GM21381 (cell line): ENCODE measurements around the gene VIPR2.

ENCODE experiments used
- ATAC-seq: cut with Tn5 transposase; IDR thresholded peaks from one replicate; pipeline ENCODE4 v1.9.1; 2021; ENCODE audit warnings: mild to moderate bottlenecking, moderate library complexity; ENCODE audit not compliant: unreplicated experiment

VIPR2 gene

DNA sequence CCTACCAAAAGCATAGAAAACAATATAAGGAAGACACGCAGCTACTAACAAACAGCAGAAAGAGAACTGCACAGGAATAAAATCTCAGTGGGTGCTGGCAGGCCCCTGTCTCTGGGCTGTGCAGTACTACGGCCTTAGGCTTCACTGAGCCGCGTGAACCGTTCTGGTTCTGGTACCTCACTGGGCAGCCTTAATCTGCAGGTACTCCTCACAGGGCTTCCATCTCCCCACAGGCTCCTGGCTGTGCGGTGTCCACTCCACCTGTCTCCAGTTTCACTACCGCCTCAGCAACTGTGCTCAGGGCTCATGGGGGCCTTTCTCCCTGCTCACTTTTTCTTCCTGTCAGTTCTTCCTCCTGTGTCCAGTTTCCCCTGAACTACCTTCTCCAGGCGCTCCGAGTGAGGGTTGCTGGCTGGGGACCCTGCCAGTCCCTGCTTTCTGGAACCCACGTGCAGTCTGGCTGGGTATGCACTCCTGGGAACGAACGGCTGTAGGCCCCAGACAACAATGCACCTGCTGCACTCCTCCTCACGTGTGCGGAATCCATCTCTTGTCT is 75.7 kb downstream of the VIPR2 start:
- no peak for ATAC-seq

DNA sequence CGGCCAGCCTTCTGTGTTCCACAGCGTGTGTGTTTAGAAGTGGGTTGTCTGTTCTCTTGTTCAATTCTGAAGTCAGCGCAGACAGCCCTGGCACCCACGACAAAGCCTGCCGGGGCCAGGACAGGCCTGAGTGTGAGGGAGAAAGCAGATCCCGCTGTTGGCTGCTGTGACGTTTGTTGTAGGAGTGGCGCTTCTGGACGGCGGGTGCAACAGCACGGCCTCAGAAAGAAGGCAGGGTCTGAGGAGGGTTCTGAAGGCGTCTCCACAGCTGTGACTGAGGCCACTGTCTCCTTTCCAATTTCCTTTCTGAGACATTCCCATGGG is 76.2 kb downstream of the VIPR2 start:
- ATAC-seq, result no peak

DNA sequence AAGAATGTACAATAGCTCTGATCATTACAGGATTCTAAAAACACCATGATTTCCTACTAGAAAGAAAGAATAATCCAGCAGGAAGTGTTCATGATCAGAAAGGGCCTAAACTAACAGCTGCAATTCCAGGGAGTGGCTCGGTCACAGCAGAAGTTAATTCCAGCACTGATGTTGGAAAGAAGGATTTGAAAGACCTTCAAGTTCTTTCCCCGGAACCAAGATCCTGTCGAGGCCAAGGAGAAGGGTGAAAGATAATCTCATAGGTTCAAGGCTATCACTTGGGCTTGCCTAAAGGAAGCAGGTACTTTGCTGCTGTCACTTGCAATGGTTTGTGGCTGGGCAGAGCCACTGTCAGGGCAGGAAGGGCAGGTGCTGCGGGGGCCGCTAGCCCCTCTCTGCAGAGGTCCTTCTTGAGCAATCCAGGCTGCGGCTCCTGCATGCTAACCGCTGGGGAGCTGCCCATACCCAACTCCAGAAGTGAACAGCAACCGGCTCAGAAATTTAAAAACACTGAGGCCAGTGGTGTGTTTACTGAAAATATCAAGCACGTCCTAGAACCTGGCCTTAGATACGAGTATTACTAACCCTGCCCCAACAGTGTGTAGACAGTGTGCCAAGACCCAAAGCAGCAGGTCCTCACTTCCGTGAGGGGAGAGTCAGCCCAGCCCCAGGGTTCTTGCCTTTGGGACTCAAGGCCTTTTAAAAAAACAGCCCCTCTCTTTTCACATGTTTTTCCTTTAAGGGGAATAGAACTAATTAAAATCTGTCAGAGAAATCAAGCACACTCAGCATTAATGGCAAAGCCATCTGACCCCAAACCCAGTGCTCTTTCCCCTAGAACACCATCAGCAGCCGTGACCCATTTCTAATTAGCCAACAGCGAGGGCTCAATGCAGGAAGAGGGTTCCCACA is 76.8 kb downstream of the VIPR2 start:
- no peak for ATAC-seq

DNA sequence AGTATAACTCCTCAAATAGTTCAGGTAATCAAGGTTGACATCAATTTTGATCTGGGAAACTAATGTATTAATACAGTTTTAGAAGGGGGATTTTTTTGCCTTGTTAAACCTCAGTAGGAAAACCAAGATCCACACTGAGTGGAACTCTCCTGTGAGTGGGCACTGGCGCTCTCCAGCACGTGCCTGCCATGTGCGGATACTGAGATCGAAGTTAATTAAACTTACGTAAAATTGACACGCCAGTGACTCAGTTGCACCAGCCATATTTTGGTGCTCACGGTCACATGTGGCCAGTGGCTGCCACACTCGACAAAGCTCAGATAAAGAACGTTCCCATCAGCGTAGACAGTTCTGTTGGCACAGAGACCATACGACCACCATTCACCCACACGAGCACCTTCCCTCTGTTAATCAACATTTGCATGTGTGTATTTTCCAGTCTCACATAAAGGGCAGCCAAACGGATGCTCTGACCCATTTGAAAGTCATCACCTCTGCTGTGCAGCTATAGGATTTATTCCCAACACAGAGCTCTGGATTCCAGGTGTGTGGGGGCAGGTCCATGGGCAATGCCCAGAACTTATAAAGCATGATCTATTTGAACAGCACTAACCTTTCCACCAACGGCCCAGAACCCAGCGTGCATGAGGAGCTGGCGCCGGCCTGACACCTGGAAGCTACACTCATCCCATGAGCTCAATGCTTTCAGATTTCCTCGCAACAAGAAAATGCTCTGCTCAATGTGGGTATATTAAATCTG is 77.7 kb downstream of the VIPR2 start:
- ATAC-seq, result no peak

DNA sequence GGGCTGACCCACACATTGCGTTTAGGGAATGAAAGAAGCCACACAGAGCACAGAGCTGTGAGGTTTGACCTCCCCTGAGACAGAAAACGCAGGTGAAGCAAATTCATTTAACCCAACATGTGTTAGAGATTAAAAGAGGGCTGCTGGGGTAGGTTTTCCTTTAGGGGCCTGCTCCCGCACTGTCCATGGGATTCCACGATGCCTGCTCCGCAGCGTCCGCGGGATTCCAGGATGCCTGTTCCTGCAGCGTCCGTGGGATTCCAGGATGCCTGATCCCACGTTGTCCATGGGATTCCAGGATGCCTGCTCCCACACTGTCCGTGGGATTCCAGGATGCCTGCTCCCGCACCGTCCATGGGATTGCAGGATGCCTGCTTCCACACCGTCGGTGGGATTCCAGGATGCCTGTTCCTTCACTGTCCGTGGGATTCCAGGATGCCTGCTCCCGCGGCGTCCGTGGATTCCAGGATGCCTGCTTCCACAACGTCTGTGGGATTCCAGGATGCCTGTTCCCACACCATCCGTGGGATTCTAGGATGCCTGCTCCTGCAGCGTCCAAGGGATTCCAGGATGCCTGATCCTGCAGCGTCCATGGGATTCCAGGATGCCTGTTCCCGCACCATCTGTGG is 78.7 kb downstream of the VIPR2 start:
- ATAC-seq, result no peak

DNA sequence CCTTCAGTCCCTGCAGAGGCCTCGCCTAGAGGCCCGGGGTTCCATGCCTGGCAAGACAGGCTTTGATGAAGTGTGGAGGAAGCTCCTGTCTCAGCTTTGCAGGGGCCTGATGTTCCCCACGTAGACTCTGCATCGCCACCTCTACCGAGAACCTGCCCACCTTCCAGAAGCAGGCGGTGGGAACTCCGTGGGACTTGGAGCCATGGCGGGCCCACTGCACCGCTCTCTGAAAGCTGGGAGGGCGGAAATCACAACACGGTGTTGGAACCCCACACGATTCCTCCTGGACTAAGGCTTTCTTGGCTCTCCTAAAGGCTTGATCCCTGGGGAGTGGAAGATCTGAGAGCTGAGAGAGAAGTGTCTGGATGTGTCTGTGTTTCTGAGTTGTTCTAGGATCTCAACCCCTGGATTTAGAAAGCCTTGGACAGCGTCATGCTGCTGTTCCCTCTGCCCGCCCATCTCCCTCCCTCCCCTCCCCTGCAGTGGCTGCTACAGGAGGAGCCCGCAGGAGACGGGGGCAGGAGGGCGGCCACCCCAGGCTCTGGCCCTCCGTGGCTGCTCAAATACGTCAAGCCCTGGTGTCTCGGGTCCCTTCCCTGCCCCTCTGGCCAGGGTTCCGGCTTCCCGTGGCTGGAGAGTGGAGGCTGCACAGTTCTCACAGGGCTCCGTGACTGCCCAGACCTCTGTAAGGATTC is 79.7 kb downstream of the VIPR2 start:
- no peak for ATAC-seq

DNA sequence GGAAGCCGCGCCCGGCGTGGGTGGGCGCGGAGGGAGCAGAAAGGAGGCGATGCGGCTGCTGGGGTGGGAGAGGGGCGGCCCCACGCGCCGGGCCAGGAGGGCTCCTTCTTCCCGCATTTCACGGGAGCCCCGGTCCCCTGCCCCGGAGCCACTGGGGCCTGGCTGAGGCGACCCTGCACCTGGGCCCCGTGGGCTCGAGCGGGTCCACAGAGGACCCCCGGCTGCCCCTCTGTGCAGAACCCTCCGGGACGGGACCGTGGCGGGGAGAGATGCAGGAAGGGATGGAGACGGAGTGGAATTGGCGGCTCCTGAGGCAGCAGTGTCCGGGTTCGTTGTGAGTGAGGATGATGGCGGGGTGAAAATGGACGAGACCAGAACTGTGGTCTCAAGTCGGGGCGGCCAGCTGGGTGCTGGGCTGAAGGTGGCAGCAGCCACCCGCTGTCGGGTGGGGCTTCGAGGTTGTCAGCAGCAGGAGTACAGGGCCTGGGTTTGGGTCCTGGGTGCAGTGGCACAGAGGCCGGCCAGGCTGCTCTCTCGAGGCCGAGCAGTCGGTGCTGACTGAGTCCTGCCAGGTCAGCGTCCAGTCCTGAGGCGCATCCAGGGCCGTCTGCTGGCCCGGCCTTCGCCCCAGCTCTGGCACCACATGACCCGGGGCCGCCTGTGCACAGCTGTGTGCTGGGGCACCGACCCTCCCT is 80.4 kb downstream of the VIPR2 start:
- ATAC-seq, result no peak

DNA sequence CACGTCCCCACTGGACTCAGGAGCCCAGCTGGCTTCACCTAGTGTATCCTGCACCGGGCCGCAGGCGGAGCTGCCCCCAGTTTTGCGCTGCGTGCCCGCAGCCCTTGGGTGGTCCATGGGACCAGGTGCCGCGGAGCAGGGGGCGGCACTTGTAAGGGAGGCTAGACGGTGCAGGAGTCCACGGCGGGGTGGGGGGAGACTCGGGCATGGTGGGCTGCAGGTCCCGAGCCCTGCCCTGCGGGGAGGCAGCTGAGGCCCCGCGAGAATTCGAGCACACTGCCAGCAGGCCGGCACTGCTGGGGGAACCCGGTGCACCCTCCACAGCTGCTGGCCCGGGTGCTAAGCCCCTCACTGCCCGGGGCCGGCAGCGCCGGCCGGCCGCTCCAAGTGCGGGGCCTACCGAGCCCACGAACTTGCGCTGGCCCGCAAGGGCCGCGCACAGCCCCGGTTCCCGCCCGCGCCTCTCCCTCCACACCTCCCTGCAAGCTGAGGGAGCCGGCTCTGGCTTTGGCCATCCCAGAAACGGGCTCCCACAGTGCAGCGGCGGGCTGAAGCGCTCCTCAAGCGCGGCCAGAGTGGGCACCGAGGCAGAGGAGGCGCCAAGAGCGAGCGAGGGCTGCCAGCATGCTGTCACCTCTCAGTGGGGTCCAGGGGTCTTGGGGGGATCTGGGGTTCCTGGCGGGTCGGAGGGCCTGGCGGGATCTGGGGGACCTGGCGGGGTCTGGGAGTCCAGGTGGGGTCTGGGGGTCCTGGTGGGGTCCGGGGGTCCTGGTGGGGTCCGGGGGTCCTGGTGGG is 81.4 kb downstream of the VIPR2 start:
- no peak for ATAC-seq

DNA sequence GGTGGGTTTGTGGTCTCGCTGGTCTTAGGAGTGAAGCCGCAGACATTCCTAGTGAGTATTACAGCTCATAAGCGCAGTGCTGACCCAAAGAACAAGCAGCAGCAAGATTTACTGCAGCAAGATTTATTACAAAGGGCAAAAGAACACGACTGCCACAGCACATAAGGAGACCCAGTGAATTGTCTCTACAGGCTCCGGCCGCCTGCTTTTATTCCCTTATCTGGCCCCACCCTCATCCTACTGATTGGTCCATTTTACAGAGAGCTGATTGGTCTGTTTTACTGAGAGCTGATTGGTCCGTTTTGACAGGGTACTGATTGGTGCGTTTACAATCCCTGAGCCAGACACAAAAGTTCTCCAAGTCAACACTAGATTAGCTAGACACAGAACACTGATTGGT is 82.1 kb downstream of the VIPR2 start:
- no peak for ATAC-seq

DNA sequence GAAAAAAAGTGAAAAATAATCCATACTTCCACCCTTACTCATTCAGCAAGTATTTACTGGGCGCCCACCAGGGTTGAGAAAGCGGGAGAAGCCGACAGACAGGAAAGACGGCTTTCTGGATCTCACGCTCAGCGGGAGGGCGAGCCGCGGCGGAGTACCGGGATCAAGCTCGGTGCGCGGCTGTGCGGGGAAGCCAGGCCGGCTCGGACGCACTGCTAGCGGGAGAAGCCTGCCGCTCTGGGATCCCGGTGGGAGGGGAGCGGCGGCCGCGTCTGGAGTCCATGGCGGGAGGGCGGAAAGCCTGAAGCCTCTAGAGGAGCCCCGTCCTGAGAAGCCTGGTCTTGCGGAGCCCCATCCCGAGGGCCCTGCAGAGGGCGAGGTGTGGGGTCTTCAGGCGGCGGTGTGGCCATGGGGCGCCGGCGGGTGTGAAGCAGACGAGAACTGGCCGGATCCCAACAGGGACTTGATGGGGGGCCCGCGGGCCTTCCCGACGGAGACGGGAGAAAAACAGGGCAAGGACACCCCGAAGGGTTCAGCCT is 82.9 kb downstream of the VIPR2 start:
- no peak for ATAC-seq

DNA sequence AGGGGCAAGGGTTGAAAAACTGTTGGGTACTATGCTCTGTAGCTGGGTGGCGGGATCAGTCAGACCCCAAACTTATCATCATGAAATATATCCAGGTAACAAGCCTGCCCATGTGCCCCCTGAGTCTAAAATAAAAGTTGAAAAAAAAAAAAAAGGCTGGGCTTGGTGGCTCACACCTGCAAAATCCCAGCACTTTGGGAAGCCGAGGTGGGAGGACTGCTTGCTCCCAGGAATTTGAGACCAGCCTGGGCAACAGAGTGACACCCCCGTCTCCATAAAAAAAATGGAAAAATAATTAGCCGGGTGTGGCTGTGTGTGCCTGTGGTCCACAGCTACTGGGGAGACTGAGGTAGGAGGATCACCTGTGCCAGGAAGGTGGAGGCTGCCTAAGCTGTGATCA is 83.5 kb downstream of the VIPR2 start:
- ATAC-seq, result no peak

DNA sequence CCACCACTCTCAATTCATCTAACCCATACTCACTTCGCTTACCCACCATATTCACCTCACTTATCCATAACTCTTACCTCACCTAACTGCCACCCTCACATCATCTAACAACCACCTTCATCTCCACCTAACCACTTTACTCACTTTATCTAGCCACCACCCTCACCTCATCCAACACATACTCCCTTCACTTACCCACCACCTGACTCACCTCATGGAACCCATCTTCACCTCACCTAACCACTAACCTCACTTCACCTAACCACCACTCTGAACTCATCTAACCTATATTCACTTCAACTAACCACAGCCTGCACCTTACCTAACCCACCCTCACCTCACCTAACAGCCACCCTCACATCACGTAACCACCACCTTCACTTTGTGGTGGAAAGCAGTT is 84.2 kb downstream of the VIPR2 start:
- ATAC-seq, result no peak

DNA sequence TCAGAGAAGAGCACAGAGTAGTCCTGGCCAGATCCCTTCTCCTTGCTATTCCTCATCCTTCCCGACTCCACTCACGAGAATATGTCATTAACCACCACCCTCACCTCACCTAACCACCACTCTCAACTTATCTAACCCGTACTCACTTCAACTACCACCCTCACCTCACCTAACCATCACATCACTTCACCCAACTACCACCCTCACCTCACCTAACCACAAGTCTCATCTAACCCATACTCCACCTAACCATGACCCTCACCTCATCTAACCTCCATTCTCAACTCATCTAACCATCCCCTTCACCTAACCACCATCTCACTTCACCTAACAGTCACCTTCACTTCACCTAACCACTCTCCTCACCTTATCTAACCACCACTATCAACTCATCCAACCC is 85.0 kb downstream of the VIPR2 start:
- no peak for ATAC-seq

DNA sequence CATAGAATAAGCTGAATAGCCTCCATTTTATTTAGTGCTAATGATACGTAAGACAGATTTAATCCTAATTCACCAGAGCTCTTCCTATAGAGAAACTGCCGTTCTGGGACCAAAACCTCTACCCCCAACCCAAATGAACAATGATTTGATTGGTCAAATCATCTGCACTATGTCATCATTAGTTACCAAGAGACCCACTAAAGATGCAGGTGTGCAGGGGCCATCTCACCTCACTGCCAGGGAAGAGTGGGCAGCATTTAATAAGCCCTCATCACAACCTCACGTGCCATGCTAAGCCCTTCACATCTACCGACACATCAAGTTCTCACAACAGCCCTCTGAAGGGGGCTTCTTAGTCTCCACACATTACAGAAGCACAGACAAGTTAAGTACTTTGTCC is 87.0 kb downstream of the VIPR2 start:
- ATAC-seq, result no peak

DNA sequence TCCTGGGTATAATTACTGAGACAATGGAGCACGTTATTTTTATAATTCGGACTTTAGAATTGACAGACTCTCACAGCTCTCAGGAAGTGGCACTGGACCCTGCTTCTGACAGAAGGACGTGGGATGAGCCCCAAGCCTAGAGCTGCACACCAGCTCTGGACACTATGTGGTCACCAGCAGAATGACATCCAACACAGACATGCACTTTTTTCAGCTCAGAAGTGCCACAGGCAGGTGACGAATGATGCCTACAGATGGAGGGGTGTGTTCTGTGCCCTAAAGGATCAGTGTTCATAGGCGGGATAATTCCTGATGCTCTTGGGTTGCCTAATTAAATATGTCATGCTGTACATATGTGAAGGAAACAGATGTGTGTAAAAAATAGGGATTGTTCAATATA is 87.9 kb downstream of the VIPR2 start:
- no peak for ATAC-seq

DNA sequence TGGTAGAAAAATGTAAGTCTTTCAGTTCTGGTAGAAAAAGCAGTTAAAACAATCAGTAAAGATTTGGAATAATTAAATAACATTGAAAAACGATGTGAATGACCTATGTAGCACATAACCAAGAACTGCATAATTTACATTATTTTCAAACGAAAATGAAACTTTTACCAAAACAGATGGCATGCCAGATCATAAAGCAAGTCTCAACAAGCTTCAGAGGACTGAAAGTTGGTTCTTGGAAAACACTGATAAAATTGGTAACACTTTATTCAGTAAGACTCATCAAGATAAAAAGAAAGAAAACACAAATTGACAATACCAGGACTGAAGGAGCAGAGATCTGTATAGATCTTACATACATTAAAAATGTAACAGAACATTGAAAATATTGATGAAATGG is 92.8 kb downstream of the VIPR2 start:
- ATAC-seq, result no peak

DNA sequence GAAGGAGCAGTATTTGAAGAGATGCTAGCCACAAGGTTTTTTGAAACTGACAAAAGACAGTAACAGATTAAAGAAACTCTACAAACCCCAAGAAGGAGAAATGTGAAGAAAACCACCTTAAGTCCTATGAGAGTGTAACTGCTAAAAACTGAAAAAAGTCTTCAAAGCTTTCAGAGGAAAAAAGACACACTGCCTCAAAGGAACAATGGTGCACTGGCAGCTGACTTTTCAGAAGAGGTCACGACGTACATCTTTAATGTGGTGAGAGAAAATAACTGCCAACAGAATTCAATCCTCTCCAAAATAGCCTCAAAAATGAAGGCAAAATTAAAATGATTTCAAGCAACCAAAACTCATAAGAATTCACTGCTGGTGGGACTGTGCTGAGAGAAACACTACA is 94.0 kb downstream of the VIPR2 start:
- no peak for ATAC-seq

DNA sequence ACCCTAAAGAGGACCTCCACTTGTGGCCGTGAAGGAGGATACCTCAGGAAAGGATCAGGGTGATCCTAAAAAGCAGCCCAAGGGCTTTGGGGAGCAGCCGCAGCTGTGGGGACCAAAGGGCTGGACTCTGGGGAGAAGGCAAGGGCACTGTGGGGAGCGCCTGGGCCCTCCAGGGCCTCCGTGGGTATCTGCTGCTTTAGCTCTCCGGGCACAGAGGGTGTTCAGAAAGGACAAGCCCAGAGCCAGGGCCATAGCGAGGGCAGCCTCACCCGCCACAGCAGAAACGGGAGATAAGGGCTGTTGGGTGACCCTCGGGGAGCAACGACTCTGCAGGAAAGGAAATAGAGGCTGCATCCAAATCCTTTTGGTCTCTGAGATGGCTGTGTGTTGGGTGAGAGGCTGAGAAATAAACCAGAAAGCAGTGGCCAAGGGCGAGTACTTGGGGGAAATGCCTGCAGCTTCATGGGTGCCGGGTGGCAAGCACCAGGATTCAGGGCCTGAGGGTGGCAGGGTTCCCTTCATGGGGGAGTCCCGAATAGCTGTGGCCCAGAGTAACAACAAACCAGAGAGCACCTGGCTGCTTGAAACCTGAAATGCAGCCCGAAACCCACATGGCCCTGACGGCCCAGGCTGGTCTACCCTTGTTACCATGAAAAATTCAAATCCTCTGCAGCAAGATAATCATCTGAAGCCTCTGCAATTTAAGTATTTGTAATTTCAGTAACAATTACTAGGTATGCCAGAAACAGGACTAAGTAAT is 95.2 kb downstream of the VIPR2 start:
- ATAC-seq, result no peak

DNA sequence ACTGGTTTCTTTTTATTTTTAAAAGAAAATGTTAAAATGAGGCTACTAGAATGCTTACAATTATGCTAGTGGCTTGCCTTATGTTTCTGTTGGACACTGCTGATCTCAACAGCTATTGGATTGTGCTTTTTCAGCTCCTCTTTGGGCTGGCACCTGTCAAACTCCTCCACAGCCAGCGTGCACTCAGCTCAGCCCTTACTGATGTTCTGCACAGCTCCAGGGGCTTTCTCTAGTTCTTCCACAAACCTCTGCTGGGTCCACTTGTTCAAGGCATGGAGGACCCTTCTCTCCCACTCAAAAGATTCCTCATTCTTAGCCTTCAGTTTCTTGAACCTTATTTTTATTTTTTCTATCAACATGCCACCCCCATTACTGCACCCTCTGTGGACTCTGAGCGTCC is 96.0 kb downstream of the VIPR2 start:
- no peak for ATAC-seq
